GM21367 (cell line): ENCODE measurements around the gene UGT1A1.

ENCODE experiments used
- ATAC-seq: cut with Tn5 transposase; IDR thresholded peaks from one replicate; pipeline ENCODE4 v1.9.1; 2021; ENCODE audit not compliant: unreplicated experiment

The UGT1A1 gene

GRCh38 chr2:233815861-233816260 lies 55.8 kb downstream of the UGT1A1 start:
- ATAC-seq = no peak

DNA sequence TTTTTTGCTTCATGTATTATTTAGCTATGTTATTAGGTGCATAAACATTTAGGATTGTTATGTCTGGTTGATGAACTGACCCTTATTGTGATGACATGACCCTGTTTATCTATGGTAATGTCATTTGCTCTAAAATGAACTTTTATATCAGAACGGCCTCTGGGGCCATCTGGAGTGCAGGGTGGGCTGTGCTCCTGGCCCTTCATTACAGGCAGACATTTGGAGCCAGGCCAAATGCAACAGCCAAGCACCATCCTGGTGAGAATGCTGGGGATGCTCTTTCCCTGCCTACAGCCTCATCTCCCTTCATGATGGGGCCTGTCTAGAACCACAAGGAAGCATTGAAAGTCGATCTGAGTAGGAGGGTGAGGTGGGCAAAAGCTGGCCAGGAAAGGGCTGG lies 56.3 kb downstream of the UGT1A1 start:
- no peak for ATAC-seq

GRCh38 chr2:233816771-233817170 lies 56.7 kb downstream of the UGT1A1 start:
- ATAC-seq = no peak

DNA sequence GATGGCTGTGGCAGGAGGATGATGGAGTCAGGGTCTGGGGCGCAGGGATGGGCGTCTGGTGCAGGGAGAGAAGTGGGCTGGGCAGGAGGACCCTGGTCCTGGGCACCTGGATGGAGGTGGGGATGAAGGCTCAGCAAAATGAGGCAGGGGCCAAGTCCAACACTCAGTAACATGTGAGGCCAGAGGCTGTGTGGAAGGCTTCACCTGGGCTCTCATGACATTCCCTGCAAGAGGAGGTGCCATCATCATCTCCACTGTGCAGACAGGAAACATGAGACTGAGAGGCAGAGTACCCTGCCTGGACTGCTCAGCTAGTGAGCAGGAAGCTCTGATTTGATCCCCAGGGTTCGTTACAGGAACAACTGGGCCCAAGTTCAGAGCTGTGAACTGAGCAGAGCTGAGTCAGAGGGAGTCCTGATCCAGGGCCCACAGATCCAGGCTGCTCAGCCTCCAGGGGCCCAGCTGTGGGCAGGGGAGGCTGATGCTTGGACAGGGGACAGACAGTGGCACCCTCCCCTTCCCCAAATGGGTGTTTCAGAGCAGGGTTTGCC lies 57.4 kb downstream of the UGT1A1 start:
- no peak for ATAC-seq

DNA sequence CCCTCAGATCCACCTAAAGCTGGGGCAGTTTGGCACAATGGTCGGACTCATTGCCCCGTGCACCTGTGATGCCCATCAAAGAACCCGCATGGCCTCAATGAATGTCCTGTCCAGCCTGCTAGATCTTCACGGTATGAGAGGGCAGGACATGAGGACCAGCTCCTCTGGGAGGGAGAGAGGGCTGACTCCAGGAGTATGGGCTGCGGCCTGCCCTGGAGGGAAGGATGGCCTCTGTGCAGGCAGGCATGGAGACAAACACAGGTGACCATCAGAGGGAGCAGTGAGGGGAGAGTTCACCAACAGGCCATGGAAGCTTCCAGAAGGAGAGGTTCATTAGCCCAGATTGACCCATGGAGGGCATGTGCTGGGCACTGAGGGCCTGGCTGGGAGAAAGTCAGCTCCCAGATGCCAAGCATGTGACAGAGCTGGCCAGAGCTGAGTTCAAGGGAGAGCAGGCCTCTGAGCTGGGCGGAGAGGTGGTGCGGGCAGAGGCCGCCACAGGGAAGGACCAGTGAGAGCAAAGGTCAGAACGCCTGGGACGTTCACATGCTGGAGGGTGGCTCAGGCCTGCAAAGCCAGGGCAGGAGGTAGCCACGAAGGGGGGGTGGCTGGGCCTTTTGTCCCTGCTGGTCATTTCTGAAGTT lies 58.0 kb downstream of the UGT1A1 start:
- no peak for ATAC-seq

DNA sequence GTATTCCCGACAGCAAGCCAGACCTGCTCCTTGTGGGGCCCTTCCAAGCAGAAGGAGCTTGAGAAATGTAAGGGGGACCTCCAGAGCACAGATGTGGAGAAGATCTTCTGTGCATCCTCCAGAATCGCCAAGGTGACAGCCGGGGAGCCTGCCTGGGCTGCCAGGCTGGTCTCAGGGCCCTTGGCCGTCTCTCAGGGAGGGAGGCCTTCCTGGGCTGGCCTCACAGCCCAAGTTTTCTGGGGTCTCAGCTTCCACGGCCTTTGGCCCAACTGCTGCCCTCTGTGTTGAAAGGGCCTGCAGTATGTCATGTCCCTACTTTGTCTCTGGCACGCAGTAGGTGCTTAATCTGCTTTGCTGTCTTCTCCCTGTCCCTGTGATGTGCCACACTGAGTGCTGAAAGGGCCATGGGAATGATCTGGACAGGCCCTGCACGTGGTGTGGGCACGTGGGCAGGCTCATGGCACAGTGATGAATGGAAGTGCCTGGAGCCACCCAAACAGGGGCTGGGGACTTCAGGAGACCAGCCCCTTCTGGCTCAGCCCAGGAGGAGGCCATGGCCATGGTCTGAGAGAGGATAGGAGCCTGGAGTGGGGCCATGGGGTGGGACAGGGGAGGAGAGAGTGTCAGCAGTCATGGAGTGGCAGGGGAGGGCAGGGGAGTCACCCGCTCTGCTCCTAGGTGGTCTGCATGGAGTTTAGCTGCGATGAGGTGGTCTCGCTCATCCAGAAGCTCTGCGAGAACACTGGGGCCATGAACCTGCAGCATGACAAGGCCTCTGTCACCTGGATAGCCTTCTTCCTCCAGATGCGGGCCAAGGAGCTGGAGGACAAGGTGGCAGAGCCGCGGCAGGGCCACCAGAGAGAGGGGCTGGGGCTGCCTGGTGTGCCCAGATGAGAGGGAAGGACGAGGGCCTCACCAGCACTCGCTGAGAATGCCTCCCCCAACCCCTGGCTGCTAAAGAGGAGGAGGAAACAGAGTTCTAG lies 58.9 kb downstream of the UGT1A1 start:
- no peak for ATAC-seq

GRCh38 chr2:233819884-233820773 lies 60.1 kb downstream of the UGT1A1 start:
- ATAC-seq = no peak

- no peak for ATAC-seq
Observed at GRCh38 chr2:233820774-233821105, 60.7 kb downstream of the UGT1A1 start.

DNA sequence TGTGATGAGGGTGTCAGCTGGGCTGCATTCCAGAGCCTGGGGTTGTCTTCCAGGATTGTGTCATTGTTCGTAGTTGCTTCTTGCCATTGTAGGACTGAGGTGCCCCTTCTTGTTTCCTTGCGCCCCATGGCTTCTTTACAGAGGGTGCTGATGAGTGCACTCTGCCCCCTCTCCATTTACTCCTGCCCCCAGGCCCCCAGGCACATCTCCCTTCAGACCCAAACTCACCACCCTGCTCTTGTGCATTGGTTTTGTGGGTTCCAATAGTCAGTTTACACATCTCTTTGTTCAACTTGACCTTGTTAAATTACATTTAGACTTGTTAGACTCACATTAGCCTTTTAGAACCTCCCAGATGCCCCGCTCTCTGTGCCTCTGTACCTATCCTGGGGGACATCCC lies 61.1 kb downstream of the UGT1A1 start:
- no peak for ATAC-seq

GRCh38 chr2:233821709-233822100 lies 61.6 kb downstream of the UGT1A1 start:
- ATAC-seq = no peak

DNA sequence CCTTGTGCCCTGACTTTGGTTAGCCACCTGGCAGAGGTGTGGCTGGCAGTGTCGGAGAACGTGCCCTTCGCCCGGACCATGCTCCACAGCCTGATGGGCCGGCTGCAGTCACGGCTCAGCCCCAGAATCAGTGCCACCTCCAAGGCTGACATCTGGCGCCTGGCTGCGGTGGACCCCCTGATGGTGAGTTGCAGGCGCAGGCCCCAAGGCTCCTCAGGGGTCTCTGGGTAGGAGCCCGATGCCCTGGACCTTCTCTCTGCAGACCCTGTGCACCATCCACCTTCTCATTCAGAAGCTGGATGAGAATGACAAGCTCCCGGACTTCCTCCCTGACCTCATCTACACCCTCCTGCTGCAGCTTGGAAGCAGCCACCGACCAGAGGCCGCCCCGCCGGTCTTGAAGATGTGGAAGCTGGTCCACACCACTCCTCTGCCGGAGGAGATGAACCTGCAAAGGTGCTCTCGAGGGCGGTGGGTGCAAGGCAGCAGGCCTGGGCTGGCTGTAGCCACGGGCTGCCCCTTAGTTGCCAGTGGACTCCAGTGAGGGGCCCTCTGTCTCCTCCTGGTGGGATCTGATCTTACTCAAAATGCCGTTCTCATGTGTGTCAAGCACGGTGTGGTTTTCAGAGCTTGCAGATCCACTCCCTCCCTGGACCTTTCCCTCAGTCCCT lies 62.2 kb downstream of the UGT1A1 start:
- ATAC-seq = no peak
